Inflammatory macrophage treated with lipopolysaccharide for 4 hours (primary cell): ENCODE results near the gene BCAM.
"Not testable (repeated sequence)": the region's sequence is repeated elsewhere in the genome, so short reads cannot be mapped to it uniquely, and the experiment has no call there.

Source experiments
- DNase-seq: peaks from one replicate; pipeline ENCODE4 v3.0.0-alpha.2; 2020

Gene BCAM

DNA sequence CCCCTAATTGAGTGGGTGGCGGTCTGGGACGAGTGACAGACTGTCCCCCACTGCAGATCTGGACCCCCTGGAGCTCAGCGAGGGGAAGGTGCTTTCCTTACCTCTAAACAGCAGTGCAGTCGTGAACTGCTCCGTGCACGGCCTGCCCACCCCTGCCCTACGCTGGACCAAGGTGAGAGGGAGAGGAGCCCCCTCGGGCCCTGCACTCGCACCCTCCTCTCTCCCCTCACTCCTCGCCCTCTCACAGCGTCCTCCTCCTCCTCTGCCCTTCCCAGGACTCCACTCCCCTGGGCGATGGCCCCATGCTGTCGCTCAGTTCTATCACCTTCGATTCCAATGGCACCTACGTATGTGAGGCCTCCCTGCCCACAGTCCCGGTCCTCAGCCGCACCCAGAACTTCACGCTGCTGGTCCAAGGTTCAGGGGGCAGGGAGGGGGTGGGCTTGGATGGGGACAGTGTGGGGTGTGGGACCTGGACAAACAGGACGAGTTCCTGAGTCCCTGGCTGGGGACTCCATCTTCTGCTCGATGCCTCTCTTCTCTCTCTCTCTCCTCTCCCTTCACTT is 9.6 kb downstream of the BCAM start:
- no peak for DNase-seq

- DNase-seq: no peak
Observed at GRCh38 chr19:44819246-44819832, 10.4 kb downstream of the BCAM start.

GRCh38 chr19:44820648-44821609 is 12.0 kb downstream of the BCAM start:
- DNase-seq: peak; percentile 38

DNA sequence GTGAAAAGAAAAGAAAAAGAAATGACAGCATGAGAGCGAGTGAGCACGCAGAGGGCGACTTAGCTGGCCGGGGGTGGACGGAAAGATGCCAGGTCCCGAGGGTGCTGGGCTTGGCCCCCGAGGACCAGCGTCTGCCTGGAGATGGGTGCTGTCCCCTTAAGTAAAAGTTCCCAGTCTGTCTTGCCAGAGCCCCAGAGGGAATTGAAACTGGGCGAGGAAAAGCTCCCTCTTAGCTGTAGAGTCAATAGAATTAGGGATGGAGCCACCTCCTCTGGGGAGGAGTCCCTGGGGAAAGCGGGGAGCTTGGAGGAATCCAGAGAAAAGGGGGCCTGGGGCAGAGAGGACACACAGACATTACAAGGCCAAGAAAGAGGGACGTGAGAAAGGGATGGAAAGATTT is 13.3 kb downstream of the BCAM start:
- DNase-seq: no peak

GRCh38 chr19:44822670-44823372 is 13.9 kb downstream of the BCAM start:
- no peak for DNase-seq

- no peak for DNase-seq
Observed at GRCh38 chr19:44823373-44823698, 14.4 kb downstream of the BCAM start.

GRCh38 chr19:44824761-44825160 is 15.9 kb downstream of the BCAM start:
- DNase-seq: no peak

- not testable (repeated sequence) for DNase-seq
Observed at GRCh38 chr19:44832875-44833274, 24.0 kb downstream of the BCAM start.

DNA sequence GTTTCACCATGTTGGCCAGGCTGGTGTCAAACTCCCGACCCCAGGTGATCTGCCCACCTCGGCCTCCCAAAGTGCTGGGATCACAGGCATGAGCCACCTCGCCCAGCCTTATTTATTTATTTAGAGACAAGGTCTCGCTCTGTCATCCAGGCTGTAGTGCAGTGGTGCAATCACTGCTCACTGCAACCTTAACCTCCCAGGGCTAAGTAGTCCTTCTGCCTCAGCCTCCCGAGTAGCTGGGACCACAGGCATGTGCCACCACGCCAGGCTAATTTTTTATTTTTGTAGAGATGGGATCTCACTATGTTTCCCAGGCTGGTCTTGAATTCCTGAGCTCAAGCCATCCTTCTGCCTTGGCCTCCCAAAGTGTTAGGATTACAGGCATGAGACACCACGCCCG is 25.5 kb downstream of the BCAM start:
- DNase-seq: not testable (repeated sequence)

- no peak for DNase-seq
Observed at GRCh38 chr19:44839276-44839675, 30.4 kb downstream of the BCAM start.

DNA sequence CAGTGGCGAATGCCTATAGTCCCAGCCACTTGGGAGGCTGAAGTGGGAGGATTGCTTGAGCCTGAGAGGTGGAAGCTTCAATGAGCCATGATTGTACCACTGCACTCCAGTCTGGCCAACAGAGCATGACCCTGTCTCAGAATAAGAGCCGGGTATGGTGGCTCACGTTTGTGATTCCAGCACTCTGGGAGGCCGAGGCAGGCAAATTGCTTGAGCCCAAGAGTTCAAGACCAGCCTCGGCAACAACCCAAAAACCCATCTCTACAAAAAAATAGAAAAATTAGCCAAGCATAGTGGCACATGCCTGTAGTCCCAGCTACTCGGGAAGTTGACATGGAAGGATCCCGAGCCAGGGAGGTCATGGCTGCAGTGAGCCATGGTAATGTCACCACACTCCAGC is 31.9 kb downstream of the BCAM start:
- DNase-seq: no peak

GRCh38 chr19:44841231-44841630 is 32.3 kb downstream of the BCAM start:
- DNase-seq: no peak

DNA sequence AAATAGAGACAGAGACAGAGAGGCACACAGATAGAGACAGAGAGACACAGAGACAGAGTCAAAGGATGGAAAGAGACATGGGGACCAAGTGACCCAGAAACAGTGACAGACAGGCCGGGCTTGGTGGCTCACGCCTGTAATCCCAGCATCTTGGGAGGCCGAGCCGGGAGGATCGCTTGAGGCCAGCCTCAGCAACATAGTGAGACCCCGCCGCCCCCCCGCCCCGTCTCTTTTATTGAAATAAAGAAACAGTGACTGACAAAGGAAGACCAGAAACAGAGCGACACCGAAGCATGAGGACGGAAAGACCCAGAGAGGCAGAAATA is 36.3 kb downstream of the BCAM start:
- DNase-seq: no peak

- peak; percentile 98 for DNase-seq
Observed at GRCh38 chr19:44845612-44846454, 36.9 kb downstream of the BCAM start, which contains the start of gene NECTIN2. Gene NECTIN2 (plus strand): TSS chr19:44846297. CDS start chr19:44846526, 229 bp downstream.

GRCh38 chr19:44846455-44847143 is 37.7 kb downstream of the BCAM start:
- no peak for DNase-seq

DNA sequence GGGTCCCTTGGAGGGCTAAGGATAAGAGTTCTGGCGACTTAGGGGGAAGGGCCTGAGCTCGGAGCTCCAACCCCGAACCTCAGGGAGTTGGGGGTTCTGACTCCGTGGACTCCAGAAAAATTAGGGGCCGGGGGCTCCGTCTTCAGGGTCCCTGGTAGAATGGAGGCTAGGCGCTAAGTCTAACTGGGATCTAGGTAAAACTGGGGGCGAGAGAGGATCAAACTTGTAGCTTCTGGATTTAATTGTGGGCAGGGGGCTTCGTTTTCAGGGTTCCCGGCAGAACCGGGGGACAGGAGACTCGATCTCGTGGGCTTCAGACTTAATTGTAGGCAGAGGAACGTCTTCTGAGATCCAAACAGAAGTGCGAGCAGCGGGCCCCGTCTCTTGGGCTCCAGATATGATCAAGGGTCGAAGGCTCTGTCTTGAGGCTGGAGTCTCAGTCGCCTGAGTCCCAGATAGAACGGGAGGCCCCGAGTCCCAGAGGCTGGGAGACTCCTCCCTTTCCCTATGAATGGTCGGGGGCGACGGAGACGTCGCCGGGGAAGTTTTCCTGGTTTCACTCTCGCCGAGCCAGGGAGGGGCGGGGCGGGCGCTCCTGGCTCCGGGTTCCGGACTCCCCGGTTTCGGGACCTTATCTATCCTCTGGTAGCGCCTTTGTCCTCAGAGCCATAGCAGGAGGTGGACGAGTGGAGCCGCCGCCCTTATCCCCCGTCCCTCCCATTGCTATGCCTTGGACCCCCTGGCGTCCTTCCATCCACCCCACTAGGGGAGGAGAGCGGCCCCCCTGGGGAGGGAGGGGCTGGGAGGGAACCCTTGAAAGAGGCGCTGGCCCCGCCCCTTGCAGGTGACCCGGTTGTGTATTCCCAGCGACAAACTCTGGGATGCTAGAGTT is 38.5 kb downstream of the BCAM start:
- DNase-seq: peak; percentile 84

DNA sequence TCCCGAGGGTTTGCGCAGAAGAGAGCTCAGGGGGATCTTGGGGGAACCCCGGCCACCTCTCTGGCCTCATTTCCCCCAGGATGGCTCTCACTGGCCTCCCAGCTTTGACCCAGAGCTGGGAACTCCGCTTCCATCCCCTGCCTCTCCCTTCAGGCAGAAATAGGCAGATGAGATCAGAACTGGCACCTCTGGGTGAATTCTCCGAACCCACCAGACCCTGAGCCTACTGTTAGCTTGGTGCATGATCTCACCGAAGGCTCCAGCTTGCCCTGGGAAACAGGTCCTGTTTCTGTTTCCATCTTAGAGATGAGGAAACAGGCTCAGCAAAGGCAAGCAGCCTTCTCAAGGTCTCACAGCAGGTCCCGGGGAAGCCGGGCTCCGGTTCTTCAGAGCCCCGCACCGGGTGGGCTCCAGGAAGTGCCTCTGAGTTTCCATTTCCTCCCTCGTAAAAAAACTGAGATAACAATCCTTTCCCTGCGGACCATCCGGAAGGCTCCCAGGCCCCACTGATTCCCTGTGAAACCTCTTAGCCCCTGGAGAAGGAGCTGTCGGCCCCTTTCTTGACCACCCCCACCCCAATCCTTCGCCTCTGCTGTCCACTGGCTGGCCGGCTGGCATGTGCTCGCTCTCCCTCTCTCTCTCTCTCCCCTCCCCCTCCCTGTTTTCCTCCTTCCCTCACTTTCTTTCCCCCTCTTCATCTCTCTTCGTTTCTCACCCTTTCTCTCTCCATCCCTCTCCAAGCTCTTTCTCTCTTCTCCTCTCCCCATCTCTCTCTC is 39.3 kb downstream of the BCAM start:
- peak; percentile 92 for DNase-seq

- no peak for DNase-seq
Observed at GRCh38 chr19:44848812-44849447, 40.0 kb downstream of the BCAM start.

- DNase-seq: no peak
Observed at GRCh38 chr19:44850641-44851109, 41.8 kb downstream of the BCAM start.
